DOHH2 (cell line): ENCODE measurements around the gene WDR75.

ENCODE experiments used
- EZH2phosphoT487 ChIP-seq: fragments of 200-600 bp; sonication (generic); IDR thresholded peaks from 2 replicates; pipeline ENCODE4 v1.6.1; 2017; ENCODE audit warnings: borderline replicate concordance, mild to moderate bottlenecking, antibody characterized with exemption, low read length, moderate library complexity, mixed read lengths
- TF ChIP-seq, protein P1 (sequence below): fragments of 200-600 bp; sonication (generic); IDR thresholded peaks from one replicate; pipeline ENCODE4 v1.5.1; 2014; ENCODE audit warnings: antibody characterized with exemption, mild to moderate bottlenecking, low read depth, low read length; ENCODE audit not compliant: poor library complexity, severe bottlenecking

DNA sequence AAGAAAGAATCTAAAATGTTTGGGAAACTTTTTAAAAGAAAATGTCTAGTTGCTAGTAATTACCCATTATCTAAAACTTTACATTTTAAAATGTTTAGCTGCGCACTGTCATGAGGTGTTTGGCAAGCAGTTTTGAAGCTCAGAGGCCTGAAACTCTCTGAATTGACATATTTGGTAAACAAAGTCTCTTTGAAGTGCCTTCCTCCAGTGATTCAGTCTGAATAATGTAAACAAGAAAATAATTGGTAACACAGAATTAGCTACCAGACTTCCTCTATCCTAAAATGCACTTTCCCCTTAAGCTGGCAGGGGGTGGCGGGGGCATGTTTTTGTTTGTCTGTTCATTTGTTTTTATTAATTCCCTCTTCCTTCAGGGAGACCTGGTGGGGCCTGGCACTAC, 61.4 kb downstream of the WDR75 start:
- TF ChIP-seq, protein P1, sequence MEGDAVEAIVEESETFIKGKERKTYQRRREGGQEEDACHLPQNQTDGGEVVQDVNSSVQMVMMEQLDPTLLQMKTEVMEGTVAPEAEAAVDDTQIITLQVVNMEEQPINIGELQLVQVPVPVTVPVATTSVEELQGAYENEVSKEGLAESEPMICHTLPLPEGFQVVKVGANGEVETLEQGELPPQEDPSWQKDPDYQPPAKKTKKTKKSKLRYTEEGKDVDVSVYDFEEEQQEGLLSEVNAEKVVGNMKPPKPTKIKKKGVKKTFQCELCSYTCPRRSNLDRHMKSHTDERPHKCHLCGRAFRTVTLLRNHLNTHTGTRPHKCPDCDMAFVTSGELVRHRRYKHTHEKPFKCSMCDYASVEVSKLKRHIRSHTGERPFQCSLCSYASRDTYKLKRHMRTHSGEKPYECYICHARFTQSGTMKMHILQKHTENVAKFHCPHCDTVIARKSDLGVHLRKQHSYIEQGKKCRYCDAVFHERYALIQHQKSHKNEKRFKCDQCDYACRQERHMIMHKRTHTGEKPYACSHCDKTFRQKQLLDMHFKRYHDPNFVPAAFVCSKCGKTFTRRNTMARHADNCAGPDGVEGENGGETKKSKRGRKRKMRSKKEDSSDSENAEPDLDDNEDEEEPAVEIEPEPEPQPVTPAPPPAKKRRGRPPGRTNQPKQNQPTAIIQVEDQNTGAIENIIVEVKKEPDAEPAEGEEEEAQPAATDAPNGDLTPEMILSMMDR, result no peak
- TF ChIP-seq EZH2phosphoT487, result no peak
